ENCODE data around the gene PYCR2.

DNA sequence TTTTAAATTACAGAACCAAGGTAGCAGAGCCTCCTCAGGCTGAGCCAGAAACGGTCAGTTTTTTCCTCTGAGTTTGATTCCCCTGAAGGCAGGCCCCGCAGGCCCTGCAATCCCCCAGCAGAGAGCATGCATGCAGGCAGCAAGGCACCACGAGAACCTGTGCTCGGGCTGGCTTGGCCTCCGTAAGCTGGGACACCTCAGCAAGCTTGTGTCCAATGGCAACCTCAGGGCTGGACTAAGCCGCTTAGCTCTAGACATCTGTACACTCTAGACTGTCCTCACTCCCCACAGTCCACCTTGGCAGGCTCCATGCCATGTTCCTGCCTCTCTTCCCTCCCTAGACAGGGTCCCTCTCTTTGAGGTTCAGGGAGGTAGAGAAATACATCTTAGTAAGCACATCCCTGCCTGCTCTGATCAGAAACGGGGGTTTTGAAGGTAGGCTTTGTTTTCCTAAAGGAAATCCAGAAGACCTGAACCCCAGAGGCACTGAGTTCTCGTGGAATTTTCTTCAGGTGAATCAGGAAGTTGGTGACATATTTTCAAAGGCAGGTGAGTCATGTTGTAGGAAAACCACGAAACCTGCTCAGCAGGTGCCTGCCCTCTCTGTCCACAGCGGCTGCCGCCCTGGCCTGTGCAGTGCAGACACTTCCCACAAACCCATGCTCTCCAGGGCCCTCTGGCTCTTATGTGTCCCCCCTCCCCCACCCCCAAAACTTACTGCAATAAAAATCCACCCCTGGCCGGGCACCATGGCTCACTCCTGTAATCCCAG, 48.8 kb downstream of the PYCR2 start:
- TF ChIP-seq ESRRA (IDR thresholded peaks at IDR 0.05; ENCODE audit: borderline replicate concordance, low read length), result no peak
- TF ChIP-seq, protein P1, sequence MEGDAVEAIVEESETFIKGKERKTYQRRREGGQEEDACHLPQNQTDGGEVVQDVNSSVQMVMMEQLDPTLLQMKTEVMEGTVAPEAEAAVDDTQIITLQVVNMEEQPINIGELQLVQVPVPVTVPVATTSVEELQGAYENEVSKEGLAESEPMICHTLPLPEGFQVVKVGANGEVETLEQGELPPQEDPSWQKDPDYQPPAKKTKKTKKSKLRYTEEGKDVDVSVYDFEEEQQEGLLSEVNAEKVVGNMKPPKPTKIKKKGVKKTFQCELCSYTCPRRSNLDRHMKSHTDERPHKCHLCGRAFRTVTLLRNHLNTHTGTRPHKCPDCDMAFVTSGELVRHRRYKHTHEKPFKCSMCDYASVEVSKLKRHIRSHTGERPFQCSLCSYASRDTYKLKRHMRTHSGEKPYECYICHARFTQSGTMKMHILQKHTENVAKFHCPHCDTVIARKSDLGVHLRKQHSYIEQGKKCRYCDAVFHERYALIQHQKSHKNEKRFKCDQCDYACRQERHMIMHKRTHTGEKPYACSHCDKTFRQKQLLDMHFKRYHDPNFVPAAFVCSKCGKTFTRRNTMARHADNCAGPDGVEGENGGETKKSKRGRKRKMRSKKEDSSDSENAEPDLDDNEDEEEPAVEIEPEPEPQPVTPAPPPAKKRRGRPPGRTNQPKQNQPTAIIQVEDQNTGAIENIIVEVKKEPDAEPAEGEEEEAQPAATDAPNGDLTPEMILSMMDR (IDR thresholded peaks at IDR 0.05), result no peak

Measured in A549 (cell line).